Esophagus squamous epithelium (tissue), 5 donors: ENCODE results near the gene HRCT1. TPM values are rescaled to one million over a fixed set of nuclear protein-coding genes. Genes with fewer than 3 reads are reported as not detected.

Source experiments
- DNase-seq: peaks from one replicate; lab custom pipeline; 2025; lab: John Stamatoyannopoulos, UW
- H3K27ac ChIP-seq, 4 donors: fragments of 200-600 bp; sonication (generic); one replicate each; pipeline ENCODE4 v1.5.1; 2016 to 2019; ENCODE audit warnings: mild to moderate bottlenecking in 1 of 4
- H3K27me3 ChIP-seq, 4 donors: fragments of 200-600 bp; sonication (generic); 1 replicate in 3 of 4; 2 replicates in 1 of 4; pipeline versions ENCODE4 v1.5.1 to v1.6.0; 2017 to 2021; ENCODE audit warnings: antibody characterized with exemption in 1 of 4
- H3K36me3 ChIP-seq, 3 donors: fragments of 200-600 bp; sonication (generic); one replicate each; pipeline ENCODE4 v1.5.1; 2016 to 2019
- H3K4me1 ChIP-seq, 3 donors: fragments of 200-600 bp; sonication (generic); one replicate each; pipeline ENCODE4 v1.5.1; 2017 to 2019
- H3K4me3 ChIP-seq, 4 donors: fragments of 200-600 bp; sonication (generic); 1 replicate in 3 of 4; 2 replicates in 1 of 4; pipeline ENCODE4 v1.5.1; 2016 to 2019; ENCODE audit warnings: mild to moderate bottlenecking in 2 of 4, moderate library complexity in 1 of 4
- H3K9me3 ChIP-seq, 3 donors: fragments of 200-600 bp; sonication (generic); one replicate each; pipeline ENCODE4 v1.5.1; 2016 to 2019
- POLR2A ChIP-seq, 4 donors: fragments of 450-650 bp; IDR thresholded peaks; one replicate each; pipeline ENCODE4 v1.6.1; 2017; ENCODE audit warnings: antibody characterized with exemption in 4 of 4, mild to moderate bottlenecking in 4 of 4, moderate library complexity in 3 of 4
- WGBS, 2 donors: methylation state at CpG; one replicate each; pipeline ENCODE4 v1.1.5; 2018; 5-methylcytosine and 5-hydroxymethylcytosine counted together
- intact Hi-C: fragments of 100-400 bp; cut with DNase I; formaldehyde crosslinking; loops from one replicate; pipeline ENCODE4 v1.15.0; 2022
- total RNA-seq, 4 donors: library from RNA; depleted of rRNA; stranded (reverse); fragments of >200 nt; gene quantifications; one replicate each; pipeline ENCODE4 v1.1.0, GENCODE V29; 2016
- TF ChIP-seq, protein P1 (sequence below), 6 experiments: fragments of 450-650 bp in 4 of 6; fragments of 200-600 bp in 2 of 6; sonication (generic) in 2 of 6; IDR thresholded peaks; one replicate each; pipeline ENCODE4 v1.5.1; 2016 to 2019; ENCODE audit warnings: antibody characterized with exemption in 6 of 6, mild to moderate bottlenecking in 4 of 6, moderate library complexity in 4 of 6
- donor health status: DM: yes; HTN: yes; CAD: no.

HRCT1 gene
- total RNA-seq, 4 donors from 2014 or later: 0.70 to 4.6 TPM; not detected in 2

DNA sequence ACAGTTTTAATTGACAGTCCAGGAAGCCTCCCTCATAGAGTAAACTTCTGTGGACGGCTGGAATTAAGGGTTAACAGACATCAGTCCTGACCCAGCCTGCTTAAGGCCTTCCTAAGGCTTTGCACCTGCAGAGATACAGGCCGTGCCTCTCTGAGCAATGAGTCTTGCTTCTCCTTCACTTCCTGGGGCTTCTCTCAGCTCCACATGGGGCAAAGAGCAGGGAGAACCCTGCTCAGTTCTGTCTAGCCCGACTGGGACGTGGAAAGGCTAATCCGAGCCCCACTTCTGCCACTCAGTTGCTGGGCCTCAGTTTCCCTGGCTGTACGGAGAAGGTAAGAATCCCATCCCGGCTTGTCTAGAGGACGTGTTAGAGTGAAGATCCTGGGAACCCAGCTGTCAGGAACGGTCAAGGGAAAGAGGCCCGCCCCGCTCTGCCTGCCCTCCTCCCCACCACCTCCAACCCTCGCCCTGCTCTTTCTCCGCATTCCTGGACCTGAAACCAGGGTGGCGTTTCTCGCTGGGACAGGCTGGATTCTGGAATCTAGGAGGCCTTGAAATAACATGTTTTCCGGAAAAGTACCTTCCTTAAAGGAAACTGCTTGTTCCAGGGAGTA lies 9.8 kb downstream of the HRCT1 start:
- intact Hi-C loops: no loop called here
- DNase-seq: no peak
- Histone ChIP-seq H3K4me3 (no peak overlapping the region), H3K27me3 (no peaks in the 10 kb centered on the region), H3K27ac (peak overlapping the region in 3 of 4 donors; percentile 45 to 69 (median 56)), H3K9me3 (no peaks in the 10 kb centered on the region), H3K36me3 (no peaks in the 10 kb centered on the region), H3K4me1 (peaks cover 0 to 50% (median 4%) of the 10 kb centered on the region in 3 donors)
- WGBS, 2 donors: 84 to 89% methylated on average over 7 of the region's 16 CpGs
- TF ChIP-seq, protein P1, sequence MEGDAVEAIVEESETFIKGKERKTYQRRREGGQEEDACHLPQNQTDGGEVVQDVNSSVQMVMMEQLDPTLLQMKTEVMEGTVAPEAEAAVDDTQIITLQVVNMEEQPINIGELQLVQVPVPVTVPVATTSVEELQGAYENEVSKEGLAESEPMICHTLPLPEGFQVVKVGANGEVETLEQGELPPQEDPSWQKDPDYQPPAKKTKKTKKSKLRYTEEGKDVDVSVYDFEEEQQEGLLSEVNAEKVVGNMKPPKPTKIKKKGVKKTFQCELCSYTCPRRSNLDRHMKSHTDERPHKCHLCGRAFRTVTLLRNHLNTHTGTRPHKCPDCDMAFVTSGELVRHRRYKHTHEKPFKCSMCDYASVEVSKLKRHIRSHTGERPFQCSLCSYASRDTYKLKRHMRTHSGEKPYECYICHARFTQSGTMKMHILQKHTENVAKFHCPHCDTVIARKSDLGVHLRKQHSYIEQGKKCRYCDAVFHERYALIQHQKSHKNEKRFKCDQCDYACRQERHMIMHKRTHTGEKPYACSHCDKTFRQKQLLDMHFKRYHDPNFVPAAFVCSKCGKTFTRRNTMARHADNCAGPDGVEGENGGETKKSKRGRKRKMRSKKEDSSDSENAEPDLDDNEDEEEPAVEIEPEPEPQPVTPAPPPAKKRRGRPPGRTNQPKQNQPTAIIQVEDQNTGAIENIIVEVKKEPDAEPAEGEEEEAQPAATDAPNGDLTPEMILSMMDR (IDR thresholded peaks at IDR 0.05): no peak
- no peak for TF ChIP-seq POLR2A (IDR thresholded peaks at IDR 0.05)

DNA sequence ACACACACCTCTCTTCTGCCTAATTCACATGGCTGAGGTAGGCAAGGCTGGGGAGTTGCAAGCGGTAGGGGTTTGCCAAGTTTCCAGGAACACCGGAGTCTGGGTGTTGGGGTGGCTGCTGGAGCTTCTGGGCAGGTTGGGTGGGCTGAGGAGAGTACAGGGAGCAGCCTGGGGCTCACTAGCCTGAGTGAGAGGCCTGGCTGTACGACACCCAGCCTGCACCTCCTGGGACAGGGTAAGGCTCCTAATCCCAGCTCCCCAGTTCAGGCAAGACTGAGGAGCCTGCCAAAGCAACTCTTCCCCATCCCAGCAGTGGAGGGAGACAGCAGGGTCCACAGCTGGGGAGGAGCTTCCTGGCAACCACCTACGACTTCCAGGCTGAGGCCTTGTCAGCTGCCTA lies 11.3 kb downstream of the HRCT1 start:
- Histone ChIP-seq H3K4me3 (no peak overlapping the region), H3K36me3 (no peaks in the 10 kb centered on the region), H3K9me3 (no peaks in the 10 kb centered on the region), H3K4me1 (peaks cover 0 to 39% (median 4%) of the 10 kb centered on the region in 3 donors), H3K27ac (peak overlapping the region in 3 of 4 donors; percentile 34 to 57 (median 56)), H3K27me3 (no peaks in the 10 kb centered on the region)
- 92 to 97% methylated on average over 2 to 3 of the region's 4 CpGs for WGBS, 2 donors
- TF ChIP-seq POLR2A (IDR thresholded peaks at IDR 0.05): no peak
- TF ChIP-seq, protein P1 (IDR thresholded peaks at IDR 0.05): no peak
- DNase-seq: no peak
- intact Hi-C loops: no loop called here

DNA sequence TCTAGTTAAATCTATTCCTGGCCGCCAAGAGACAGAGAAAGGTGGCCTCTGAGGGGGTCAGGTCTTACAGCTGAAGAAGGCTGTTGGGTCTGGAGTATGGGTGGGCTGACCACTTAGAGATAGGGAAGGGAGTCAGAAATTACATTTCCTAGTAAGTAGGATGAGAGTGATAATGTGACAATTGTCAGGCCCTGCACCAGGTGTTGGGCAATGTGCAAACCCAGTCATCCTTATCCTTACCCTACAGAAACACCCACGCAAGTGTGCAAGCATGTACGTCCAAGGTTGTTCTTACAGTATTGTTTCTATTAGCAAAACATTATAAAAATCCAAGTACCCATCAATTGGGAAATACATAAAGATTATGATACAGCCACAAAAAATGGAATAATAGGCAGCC lies 12.8 kb downstream of the HRCT1 start:
- TF ChIP-seq, protein P1 (IDR thresholded peaks at IDR 0.05): no peak
- no peak for TF ChIP-seq POLR2A (IDR thresholded peaks at IDR 0.05)
- 69 to 76% methylated on average over 3 of the region's 3 CpGs for WGBS, 2 donors
- Histone ChIP-seq H3K27me3 (no peaks in the 10 kb centered on the region), H3K9me3 (no peaks in the 10 kb centered on the region), H3K36me3 (no peaks in the 10 kb centered on the region), H3K4me1 (peaks cover 3 to 46% (median 6%) of the 10 kb centered on the region in 3 donors), H3K4me3 (no peak overlapping the region), H3K27ac (peak overlapping the region in 3 of 4 donors; percentile 14 to 56 (median 40))
- intact Hi-C loops: no loop called here
- DNase-seq: no peak

DNA sequence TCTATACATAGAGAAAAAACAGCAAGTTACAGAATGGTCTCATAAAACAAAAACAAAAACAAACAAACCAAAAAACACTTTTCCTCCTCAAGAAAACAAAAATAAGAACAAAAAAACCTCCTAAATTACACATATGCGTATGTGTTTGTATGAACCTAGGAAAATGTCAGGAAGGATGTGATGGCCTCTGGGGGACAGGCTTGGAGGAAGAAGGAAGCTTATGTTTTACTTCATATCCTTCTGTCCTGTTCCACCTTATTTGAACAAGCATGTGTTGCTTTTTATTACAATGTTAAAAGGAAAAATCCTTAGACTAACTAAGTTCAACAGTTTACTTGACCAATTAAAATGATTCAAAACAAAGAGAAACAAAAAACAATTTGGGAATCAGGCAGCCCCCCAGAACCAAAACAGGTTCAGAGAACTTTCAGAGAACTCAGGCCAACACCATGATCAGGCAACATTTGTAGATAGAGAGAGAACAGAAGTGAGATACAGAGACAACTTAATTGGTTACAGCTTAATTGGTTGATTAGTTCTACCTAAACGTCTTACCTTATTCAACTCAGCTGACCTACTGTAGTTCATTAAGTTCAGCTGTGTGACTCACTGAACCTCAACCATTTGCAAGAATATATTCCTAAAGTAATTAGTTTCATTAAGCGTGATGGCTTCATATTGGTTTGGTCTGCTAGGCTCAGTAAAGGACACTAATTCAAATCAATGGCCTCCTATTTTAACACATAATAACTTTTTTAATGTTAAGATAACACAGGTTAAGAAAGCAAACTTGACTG lies 13.4 kb downstream of the HRCT1 start:
- intact Hi-C loops: no loop called here
- DNase-seq: no peak
- no peaks in the 10 kb centered on the region for H3K27me3 ChIP-seq
- WGBS, 2 donors: 76 to 79% methylated on average over 3 of the region's 3 CpGs
- TF ChIP-seq POLR2A (IDR thresholded peaks at IDR 0.05): no peak
- TF ChIP-seq, protein P1 (IDR thresholded peaks at IDR 0.05): no peak
- H3K27ac ChIP-seq: peak overlapping the region in 3 of 4 donors; percentile 14 to 56 (median 54)
- H3K9me3 ChIP-seq: no peaks in the 10 kb centered on the region
- no peaks in the 10 kb centered on the region for H3K36me3 ChIP-seq
- no peak overlapping the region for H3K4me3 ChIP-seq
- H3K4me1 ChIP-seq: peaks cover 10 to 49% (median 11%) of the 10 kb centered on the region in 3 donors
